Measurements from ENCODE around the gene PRDM16. TPM values are rescaled to one million over a fixed set of nuclear protein-coding genes. Genes with fewer than 3 reads are reported as not detected.

Gene PRDM16
- total RNA-seq, 1 donor from 2014 or later: 6.7 TPM

- DNase-seq: no peak
Observed at GRCh38 chr1:3310718-3311400, 241.9 kb downstream of the PRDM16 start.

GRCh38 chr1:3311711-3312110 is 242.7 kb downstream of the PRDM16 start:
- no peak for DNase-seq

- DNase-seq: no peak
Observed at GRCh38 chr1:3312310-3312897, 243.4 kb downstream of the PRDM16 start.

GRCh38 chr1:3312898-3313575 is 244.0 kb downstream of the PRDM16 start:
- peak; percentile 59 for DNase-seq

- DNase-seq: peak; percentile 52
Observed at GRCh38 chr1:3313576-3313950, 244.6 kb downstream of the PRDM16 start.

- DNase-seq: no peak
Observed at GRCh38 chr1:3314491-3315381, 245.7 kb downstream of the PRDM16 start.

GRCh38 chr1:3315399-3316339 is 246.7 kb downstream of the PRDM16 start:
- no peak for DNase-seq

- DNase-seq: no peak
Observed at GRCh38 chr1:3316340-3316943, 247.4 kb downstream of the PRDM16 start.

- DNase-seq: no peak
Observed at GRCh38 chr1:3317456-3317855, 248.5 kb downstream of the PRDM16 start.

- DNase-seq: no peak
Observed at GRCh38 chr1:3318329-3318728, 249.3 kb downstream of the PRDM16 start.

GRCh38 chr1:3319874-3320245 is 250.9 kb downstream of the PRDM16 start:
- DNase-seq: no peak

- DNase-seq: no peak
Observed at GRCh38 chr1:3320246-3321152, 251.5 kb downstream of the PRDM16 start.

GRCh38 chr1:3321559-3322449 is 252.8 kb downstream of the PRDM16 start:
- no peak for DNase-seq

GRCh38 chr1:3322450-3323020 is 253.5 kb downstream of the PRDM16 start:
- no peak for DNase-seq

GRCh38 chr1:3323021-3323795 is 254.2 kb downstream of the PRDM16 start:
- DNase-seq: no peak

- DNase-seq: no peak
Observed at GRCh38 chr1:3323796-3324703, 255.0 kb downstream of the PRDM16 start.

Data from occipital lobe (tissue), 2 donors.